HG03342 (cell line): ENCODE measurements around the gene MCAT.
"Not testable (repeated sequence)": the region's sequence is repeated elsewhere in the genome, so short reads cannot be mapped to it uniquely, and the experiment has no call there.

Experiments used
- ATAC-seq: cut with Tn5 transposase; IDR thresholded peaks from one replicate; pipeline ENCODE4 v1.9.1; 2021; ENCODE audit warnings: mild to moderate bottlenecking, moderate library complexity; ENCODE audit not compliant: unreplicated experiment

MCAT gene

DNA sequence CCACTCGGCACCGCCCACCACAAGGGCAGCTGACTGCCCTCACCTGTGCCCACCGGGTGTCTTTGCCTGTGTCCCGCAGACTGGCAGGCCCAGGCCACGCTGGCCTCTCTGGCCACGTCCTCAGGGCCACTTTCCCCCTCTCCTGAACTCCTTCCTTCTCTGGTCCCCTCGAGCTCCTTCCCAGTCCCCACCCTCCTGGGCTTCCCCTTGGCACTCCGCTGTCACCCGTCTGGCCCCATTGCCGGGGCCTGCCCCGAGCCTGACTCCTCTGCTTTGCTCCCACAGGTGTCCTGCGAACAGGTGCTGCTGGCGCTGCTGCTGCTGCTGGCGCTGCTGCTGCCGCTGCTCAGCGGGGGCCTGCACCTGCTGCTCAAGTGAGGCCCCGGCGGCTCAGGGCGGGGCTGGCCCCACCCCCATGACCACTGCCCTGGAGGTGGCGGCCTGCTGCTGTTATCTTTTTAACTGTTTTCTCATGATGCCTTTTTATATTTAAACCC, 14.2 kb downstream of the MCAT start:
- ATAC-seq, result no peak

DNA sequence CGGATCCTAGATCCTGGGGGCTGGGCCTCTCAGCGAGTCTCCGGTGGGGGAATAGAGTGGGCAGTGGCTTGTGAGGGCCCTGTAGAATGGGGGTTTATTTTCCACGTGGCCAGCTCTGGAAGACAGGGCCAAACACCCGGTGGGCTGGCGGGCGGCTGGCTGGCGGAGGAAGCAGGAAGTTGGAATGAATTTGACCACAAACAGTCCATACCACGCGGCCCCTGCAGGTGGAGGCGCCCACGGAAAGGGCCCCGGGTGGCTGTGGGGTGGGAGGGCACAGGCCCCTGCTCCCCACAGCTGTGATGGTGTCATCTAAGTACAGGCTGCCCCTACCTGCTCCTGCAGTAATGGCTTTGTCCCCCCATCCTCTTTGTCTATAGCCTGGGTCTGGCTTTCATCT, 15.1 kb downstream of the MCAT start:
- ATAC-seq, result no peak

DNA sequence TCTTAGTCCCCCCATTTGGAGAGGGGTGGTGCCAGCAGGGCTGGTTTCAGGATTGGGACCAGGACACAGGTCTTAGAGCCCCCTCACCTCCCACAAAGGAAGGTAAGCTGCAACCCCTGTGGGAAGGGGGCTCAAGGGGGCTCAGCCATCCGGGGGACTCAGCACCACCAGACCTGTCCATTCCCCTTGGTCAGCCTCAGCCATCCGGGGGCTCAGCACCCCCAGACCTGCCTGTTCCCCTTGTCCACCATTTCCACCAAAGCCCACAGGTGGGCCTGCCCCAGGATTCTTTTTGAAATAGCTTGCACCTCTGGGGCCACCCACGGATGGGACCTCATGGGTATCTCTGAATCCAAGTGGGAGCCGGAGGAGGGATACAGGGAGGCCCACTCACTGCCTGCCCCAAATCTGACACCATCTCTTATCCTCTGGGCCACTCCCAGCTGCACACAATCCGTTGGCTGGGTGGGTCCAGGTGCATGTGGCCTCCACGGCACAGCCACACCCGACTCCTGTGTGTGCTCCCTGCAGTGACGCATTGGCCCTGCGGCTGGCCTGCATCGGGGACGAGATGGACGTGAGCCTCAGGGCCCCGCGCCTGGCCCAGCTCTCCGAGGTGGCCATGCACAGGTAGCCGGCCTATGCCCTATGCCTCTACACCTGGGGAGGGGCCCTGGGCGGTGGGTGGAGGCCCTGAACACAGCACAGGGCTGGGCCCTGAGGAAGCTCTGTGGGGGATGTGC, 15.9 kb downstream of the MCAT start:
- no peak for ATAC-seq

DNA sequence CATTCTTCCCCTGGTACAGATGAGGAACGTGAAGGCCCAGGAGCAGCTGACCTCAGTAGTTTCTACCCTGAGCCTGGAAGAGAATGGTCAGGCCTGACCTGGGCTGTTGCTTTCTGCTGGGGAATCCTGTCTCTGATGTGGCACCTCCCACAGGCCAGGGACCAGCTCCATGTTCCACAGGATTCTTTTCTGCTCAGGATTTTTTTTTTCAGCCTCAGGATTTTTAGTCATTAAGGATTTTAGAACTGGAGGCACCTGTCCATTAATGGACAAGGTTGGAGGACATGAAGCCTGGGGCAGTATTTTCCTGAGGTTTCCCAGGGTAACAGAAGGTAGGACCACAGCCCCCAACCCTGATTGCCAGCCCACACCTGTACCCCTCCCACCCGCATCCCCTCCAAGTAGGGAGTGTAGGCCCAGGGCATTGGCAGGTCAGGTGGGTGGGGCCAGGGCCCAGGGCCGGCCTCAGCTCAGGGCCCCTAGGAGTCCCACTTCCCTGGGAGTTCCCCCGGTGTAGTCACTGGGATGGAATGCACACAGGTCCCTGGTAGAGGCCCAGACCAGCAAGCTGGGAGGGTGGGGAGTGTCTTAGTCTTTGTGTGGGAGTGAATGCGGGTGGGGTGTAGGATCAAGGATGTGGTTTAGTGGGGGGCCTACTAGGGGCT, 16.6 kb downstream of the MCAT start:
- ATAC-seq, result no peak

DNA sequence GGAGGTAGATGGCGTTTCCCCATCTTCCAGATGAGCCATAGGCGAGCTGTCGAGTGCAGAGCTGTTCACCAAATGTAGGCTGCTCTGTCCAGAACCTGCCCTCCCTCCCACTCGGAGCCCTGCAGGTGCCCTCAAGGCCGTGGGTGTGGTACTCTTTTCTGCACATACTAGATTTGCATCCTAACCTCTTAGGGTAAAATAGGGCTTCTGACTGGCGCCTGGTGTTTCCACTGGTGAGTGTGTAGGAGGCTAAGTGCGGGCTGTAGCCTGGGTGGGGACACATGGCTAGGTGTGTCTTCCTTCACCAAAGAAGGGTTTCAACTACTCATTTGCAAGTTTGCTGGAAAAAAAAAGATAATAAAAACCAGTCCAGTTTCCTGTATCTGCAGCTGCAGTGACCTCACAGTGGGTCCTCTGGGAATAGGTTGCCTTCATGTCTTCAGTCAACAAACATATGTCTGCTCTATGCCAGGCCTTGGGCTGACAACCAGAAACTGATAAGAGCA, 24.2 kb downstream of the MCAT start:
- ATAC-seq, result no peak

DNA sequence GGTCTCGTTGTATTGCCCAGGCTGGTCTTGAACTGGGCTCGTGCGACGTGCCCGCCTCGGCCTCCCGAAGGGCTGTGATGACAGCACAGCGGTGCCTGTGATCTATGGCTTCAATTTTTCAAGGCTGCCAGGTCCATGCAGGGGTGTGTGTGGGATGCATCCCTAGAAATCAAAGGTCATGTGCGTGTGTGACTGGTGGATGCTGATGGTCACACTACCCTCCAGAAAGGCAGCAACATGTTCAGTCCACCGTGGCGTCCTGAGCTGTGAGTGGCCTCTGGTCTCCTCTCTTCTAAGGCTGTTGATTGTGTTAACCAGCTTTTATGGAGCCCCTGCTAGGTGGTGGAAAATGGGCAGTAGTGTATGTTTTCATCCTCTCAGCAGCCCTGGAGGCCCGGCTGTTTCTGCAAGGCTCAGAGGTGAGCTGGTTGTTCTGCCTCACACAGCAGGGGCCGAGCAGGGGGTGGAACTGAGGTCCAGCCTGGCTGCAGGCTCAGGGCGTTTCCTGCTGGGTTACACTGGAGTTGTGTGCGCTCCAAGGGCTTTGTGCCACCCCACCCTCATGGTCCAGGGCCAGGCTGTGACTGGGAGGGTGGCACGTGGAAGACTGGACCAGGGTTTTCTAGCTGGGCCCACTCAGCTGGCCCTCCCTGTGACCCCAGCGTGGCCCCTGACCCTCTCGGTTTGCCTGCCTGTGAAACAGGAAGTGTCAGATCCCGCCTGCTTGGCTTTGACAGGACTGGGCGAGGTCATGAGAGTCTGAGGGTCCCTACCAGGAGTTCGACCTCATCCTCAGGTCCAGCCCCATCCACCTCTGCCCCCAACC, 25.0 kb downstream of the MCAT start:
- no peak for ATAC-seq

DNA sequence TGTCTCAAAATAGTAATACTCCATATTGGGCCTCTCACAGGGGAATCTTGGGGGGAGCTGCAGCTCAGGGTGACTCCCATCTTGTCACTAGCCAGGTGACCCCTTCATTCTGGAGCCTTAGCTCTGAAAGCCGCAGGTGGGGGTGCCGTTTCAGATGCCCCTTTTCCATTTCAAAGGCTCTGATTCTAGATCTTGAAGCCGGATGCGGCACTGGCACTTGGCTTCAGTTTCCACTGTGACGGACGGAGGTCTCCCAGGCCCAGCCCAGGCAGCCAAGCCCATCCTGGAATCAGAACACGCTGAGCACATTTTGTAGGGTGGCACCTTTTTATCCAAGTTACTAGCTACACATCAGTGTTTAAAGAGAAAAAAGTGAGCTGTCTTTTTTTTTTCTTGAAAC, 26.3 kb downstream of the MCAT start:
- no peak for ATAC-seq

DNA sequence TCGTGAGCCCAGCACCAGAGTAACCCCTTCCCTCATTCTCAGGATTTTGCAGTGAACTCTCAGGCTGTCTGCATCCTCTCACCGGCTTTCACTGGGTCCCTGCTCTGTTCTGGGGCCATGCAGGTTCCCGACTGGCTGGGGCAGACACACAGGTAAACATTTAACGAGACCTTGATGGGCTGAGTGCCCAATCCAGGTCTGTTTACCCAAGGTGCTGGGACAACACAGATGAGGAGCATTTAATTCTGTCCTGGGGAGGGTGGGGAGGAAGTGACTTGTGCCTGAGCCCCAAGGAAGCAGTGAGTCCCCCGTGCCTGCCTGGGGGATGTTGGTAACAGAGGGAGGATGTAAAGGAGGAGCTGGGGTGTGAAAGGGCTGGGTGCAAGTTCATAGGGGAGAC, 28.2 kb downstream of the MCAT start:
- no peak for ATAC-seq

DNA sequence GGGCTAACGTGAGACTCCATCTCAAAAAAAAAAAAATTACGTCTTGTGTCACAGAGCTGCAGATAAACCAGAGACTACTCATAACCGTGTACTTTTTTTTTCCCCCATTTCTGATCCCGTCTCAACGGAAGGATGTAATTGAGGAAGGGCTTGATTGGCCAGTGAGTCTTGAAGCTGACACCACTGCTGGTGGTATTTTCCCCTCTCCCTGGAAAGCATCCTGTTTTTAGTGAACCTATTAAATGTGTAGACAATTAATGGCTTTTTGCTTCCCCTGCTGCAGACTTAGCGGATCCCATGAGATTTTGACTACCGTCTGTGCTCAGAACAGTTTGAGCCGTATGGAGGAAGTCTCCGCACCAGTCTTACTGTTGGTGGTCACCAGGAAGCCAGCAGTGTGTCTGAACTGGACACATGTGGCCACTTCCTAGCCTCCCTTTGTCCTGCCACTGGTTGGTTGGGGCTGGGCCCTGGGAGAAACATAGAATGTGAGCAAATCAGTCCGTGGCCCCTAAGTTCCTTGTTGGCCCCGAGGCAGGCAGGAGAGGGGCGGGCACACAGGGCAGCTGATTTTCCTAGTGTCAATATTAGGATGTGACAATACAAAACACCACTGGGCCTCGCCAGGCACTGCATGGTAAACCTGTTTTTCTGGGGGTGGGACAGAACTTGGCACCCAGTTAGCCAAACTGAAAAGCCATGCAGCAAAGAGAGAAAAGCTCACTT, 29.5 kb downstream of the MCAT start:
- ATAC-seq, result no peak

DNA sequence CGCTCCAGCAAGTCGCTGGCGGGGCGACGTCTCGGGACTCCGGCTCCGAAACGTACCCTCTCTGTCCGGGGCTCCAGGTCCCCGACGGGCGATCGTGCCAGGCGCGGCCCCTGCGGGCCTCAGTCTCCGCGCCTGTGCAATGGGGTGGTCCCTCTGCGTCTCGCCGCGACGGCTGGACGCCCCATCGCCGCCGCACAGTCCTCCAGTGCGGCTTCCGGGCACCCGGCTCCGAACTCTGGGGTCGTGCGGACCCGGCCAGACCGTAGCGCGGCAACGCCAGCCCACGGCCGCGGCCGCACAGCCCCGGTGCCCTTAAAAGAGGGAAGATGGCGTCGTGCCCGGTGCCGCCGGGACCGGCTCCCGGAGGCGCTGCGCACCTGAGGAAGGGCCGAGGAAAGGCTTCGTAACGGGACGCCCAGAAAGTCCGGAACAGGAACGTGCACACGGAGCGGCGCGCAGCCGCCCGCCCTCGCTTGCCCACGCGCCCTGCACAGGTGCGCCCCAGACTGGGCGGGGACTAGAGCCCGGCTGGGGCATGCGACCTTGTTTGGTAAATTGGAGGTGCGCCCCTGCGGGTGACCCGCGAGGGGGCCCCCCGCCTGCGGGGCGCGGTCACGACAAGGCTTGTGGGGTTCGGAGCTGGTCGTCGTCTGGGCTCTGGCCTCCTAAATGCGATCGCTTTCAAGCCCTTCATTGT, 32.1 kb downstream of the MCAT start:
- no peak for ATAC-seq

DNA sequence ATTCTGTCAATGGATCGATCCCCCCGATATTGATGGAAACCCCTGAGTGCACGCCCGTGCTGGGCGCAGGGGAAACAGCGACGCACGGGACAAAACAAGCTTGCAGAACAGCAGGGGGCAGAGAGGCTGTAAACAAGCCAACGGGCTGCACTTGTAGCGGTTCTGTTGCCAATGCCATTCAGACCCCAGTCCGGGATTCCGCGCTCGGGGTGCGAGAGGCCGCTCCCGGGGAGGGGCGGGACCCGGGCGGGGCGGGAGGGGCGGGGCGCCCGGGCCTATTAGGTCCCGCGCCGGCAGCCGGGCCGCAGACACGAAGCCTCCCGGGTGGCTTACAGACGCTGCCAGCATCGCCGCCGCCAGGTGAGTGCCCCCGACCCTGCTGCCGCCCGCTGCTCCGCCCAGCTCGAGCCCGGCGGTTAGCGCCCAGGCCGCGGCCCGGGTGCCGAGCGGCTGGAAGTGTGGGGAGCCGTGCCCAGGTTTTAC, 32.7 kb downstream of the MCAT start, which contains the start of gene BIK:
Gene BIK, plus strand, starts transcription at position 307 of the 483 bp plus-strand sequence. CDS start 13,273 bp downstream, outside the sequence.
- ATAC-seq, result no peak

DNA sequence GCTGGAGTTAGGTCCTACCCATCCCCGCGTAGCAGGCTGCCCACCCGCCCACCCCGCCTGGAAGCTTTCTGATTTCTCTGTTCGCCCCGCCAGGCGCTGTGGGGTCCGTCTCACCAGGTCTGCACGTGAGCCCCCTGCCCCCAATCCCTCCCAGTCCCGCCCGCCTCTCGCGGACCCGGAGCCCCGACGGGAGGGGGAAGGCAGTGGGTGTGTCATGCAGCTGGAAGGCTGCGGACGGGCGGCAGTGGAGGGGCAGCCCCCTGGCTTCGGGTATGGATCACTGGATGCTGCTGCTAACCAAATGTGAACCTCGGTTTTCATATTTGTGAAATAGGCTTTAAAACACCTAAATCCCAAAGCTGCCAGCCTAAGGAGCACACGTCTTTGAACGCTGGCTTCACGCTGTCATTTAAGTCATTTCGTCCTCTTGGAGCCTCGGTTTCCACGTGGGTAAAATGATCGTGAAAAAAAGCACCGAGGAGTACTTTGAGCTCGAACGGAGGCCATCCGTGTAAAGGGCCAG, 33.2 kb downstream of the MCAT start:
- no peak for ATAC-seq

DNA sequence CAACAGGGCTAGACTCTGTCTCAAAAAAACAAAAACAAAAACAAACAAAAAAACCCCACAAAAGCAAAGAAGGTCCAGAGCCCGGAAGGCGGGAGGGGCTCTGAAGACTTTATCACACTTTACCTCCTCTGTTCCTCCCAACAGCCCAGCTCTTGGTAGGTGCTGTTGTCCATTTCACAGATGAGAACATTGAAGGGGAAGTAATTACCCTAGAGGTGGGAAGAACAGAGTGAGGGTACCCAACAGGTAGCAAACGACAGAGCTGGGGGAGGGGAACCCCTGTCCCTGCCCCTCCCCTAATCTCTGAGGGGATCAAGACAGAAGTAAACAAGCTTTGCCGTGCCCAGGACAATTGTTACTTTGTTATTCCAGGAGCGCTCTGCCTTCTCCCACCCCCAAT, 33.7 kb downstream of the MCAT start:
- ATAC-seq, result no peak

DNA sequence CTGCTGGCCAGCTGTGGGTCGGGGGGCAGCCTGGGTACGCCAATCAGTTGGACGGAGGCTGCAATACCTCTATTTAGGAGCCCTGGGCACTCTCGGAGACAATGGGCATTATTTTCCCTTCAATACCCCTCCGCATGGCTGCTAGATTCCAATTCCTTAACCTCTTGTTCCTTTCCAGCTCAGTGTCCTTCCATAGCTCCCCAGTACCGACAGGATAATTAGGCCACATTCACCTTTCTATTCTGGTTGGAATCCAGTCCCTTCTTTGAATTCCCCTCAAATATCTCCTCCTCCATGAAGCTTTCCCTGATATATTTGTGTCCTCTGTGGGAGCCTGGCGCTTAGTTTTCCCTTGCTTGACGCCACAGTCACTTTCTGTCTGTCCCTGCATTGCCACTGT, 36.9 kb downstream of the MCAT start:
- ATAC-seq, result no peak

DNA sequence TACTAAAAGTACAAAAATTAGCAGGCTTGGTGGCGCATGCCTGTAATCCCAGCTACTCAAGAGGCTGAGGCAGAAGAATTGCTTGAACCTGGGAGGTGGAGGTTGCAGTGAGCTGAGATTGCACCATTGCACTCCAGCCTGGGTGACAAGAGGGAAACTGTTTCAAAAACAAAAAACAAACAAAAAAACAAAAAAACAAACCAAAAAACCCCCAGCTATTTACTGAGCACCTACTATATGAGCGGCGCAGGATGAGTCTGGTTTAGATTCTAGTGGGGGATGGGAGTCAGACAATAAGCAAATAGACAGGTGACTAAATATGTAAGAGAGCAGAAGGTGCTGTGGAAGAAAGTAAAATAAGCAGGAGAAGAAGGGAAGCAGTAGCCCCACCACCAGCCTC, 38.2 kb downstream of the MCAT start:
- ATAC-seq, result not testable (repeated sequence)

DNA sequence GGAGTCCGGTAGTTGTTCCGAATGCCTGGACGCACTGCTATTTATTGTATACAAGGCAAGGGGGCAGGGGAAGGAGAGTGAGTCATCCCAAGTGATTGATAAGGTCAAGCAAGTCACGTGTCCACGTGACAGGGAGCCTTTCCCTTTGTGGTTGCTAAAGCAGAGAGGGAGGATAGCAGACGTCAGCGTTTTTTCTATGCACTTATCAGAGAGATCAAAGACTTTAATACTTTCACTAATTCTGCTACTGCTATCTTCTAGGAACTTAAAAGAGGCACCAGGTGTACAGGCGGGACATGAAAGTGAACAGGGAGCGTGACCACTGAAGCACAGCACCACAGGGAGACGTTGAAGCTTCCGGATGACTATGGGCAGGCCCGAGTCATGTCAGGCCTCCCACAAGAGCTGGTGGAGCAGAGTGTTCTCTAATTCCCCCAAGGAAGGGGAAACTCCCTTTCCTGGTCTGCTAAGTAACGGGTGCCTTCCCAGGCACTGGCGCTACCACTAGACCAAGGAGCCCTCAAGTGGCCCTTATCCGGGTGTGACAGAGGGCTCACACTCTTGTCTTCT, 39.1 kb downstream of the MCAT start:
- not testable (repeated sequence) for ATAC-seq

DNA sequence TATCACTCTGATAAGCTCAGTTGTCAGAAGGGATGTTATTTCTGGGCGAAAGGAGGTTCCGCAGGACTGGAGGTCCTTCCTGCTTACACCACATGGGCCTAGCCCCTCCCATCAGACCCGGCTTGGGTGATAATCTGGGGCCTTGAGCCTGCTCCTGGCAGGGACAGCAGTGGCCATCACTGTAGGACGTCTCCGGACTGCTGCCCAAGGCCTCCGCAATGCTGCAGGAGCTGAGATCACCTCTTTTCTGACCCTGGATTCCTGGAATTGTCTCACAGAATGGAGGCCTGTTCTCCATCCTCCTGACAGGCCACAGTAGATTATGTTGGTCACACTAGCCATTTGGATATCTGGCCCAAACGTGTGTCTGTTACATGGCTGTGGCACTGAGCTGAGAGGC, 41.9 kb downstream of the MCAT start:
- no peak for ATAC-seq

DNA sequence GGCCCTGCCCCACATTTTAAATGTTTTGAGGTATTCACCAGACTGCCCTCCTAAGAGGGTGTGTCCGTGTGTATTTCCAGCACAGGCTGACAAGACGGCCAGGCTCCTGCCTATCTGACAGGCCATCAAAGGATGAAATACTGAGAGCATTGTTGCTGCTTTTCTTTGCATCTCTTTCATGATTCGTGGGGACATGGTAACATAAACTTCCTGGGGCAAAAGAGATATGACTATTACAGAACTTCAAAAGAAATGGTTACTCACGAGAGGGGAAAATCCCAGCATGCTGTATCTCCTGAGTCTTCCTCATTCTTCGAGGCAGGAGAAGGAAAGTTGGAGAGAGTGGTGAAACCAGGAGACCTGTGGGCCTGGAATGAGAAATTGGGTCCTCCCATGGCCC, 43.0 kb downstream of the MCAT start:
- ATAC-seq, result no peak

DNA sequence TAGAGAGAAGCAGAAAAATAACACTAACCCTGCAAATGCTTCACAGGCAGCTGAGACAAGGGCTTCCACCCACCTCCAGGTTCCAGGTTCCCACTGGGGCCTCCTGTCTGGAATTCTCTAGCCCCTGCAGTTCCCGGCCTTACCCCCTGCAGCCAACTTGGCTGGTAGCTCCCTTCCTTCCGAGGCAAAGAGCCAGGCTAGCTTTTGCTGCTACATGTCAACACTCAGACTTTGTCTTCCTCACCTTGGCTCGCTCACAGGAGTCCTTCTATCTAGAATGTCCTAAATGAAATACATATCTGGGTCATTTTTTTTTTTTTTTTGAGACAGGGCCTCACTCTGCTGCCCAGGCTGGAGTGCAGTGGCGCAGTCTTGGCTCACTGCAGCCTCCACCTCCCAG, 44.1 kb downstream of the MCAT start:
- ATAC-seq, result no peak
